ENCODE data around the gene ANKRD33B. TPM values are rescaled to one million over a fixed set of nuclear protein-coding genes. Genes with fewer than 3 reads are reported as not detected.

The ANKRD33B gene
- total and polyA plus RNA-seq, 2 of the 8 experiments (the other 6 are each of a cell fraction or from before 2014, with no cell fraction given): 6.9 to 20.6 TPM

GRCh38 chr5:10615693-10616092, 51.8 kb downstream of the ANKRD33B start:
- ChIA-PET POLR2A (ENCODE audit: partially characterized antibody) (no interaction called here), CTCF (ENCODE audit: partially characterized antibody) (interaction anchor here (0.6 to 1.3 kb wide), 4 partner anchors 9 to 163 kb away, joined by 3 to 7 read pairs (median 4); no protein-coding TSS in a partner anchor)
- Histone ChIP-seq H3K79me1 (ENCODE audit: low read depth, low read length) (no peaks in the 10 kb centered on the region), H4K5ac (ENCODE audit: insufficient read length, low read depth, low read length) (no peak overlapping the region), H3K79me2 (ENCODE audit: control insufficient read depth in 1 of 2, insufficient read depth in 2 of 2, low read length in 2 of 2) (no peaks in the 10 kb centered on the region), H3K9me3 (ENCODE audit: insufficient read depth in 2 of 2, low read depth in 1 of 2, low read length in 1 of 2) (no peaks in the 10 kb centered on the region), H3K4me3 (ENCODE audit: extremely low read depth in 1 of 4, insufficient read depth in 2 of 4, low read depth in 3 of 4, low read length in 4 of 4) (no peak overlapping the region), H2BK15ac (ENCODE audit: low read length) (no peak overlapping the region), H2BK20ac (ENCODE audit: low read length) (no peak overlapping the region), H4K8ac (ENCODE audit: extremely low read depth, insufficient read depth, low read length) (no peak overlapping the region), H3K27me3 (replicated peaks in 1 of 4; ENCODE audit: control insufficient read depth in 3 of 4, extremely low read depth in 1 of 4, insufficient read depth in 3 of 4, low read length in 3 of 4) (no peaks in the 10 kb centered on the region), H2BK5ac (ENCODE audit: low read depth, low read length) (no peak overlapping the region), H2BK120ac (replicated peaks; ENCODE audit: low read depth, low read length) (no peak overlapping the region), H3K23me2 (ENCODE audit: low read depth, low read length) (no peaks in the 10 kb centered on the region; the same call in 1 of the 2 replicates), H3K9ac (replicated peaks in 1 of 4; ENCODE audit: extremely low read depth in 1 of 4, low read depth in 3 of 4, low read length in 3 of 4) (no peak overlapping the region), H2BK12ac (ENCODE audit: low read depth, low read length) (no peak overlapping the region), H4K91ac (replicated peaks; ENCODE audit: insufficient read length, low read length) (no peak overlapping the region), H2AK5ac (ENCODE audit: low read depth, low read length) (no peak overlapping the region), H3K27ac (ENCODE audit: low read depth, low read length) (no peak overlapping the region), H3K4me1 (replicated peaks in 1 of 4; ENCODE audit: control insufficient read depth in 3 of 4, insufficient read depth in 4 of 4, low read length in 3 of 4) (peaks cover 4 to 13% (median 8%) of the 10 kb centered on the region in 4 experiments; a peak in 6 of 7 replicates), H3K56ac (replicated peaks; ENCODE audit: insufficient read length, low read depth, low read length) (no peak overlapping the region), H3K4me2 (ENCODE audit: insufficient read depth in 1 of 2, low read depth in 2 of 2, low read length in 2 of 2) (no peak overlapping the region), H3K23ac (ENCODE audit: insufficient read length) (no peak overlapping the region), H3K18ac (ENCODE audit: extremely low read depth, low read length) (no peak overlapping the region), H3K4ac (replicated peaks; ENCODE audit: insufficient read length, low read depth, low read length) (no peak overlapping the region), H3K14ac (ENCODE audit: insufficient read length) (no peak overlapping the region), H4K20me1 (replicated peaks in 1 of 2; ENCODE audit: control insufficient read depth in 1 of 2, insufficient read depth in 2 of 2, low read length in 2 of 2) (no peaks in the 10 kb centered on the region), H2AFZ (ENCODE audit: low read length) (no peak overlapping the region), H3K36me3 (ENCODE audit: control insufficient read depth in 2 of 4, insufficient read depth in 4 of 4, low read length in 3 of 4) (no peaks in the 10 kb centered on the region)
- 95% methylated on average over 3 of the region's 3 CpGs; no CpG with 5 or more reads in 1 of the 2 experiments for WGBS, 2 experiments (ENCODE audit: extremely low coverage in 1 of 2, insufficient coverage in 1 of 2, insufficient read length in 1 of 2, insufficient replicate concordance in 2 of 2, low coverage in 1 of 2, low lambda C conversion rate in 2 of 2, missing lambda C conversion rate in 1 of 2)
- DNase-seq (ENCODE audit: low read depth in 1 of 2, low spot score in 2 of 2) (no peak), FAIRE-seq (no peak)
- TF ChIP-seq MAFK (IDR thresholded peaks at IDR 0.05; ENCODE audit: low read depth, low read length) (no peak), SP4 (IDR thresholded peaks at IDR 0.05; ENCODE audit: low read length) (no peak), USF2 (IDR thresholded peaks at IDR 0.05; ENCODE audit: low read length) (no peak), KDM4A (IDR thresholded peaks at IDR 0.05; ENCODE audit: low read depth, low read length, severe bottlenecking) (no peak), CEBPB (IDR thresholded peaks at IDR 0.05; ENCODE audit: low read depth, low read length) (no peak), JUN (IDR thresholded peaks at IDR 0.05; ENCODE audit: low read depth, low read length) (no peak), PHF8 (conservative IDR thresholded peaks at IDR 0.05; ENCODE audit: low read depth, low read length) (no peak), CTBP2 (IDR thresholded peaks at IDR 0.05; ENCODE audit: borderline replicate concordance, insufficient read depth, insufficient read length, low read length) (no peak), ATF3 (IDR thresholded peaks at IDR 0.05; ENCODE audit: insufficient read depth, low read depth, low read length) (no peak), HDAC6 (IDR thresholded peaks at IDR 0.05; ENCODE audit: low read depth, low read length) (no peak), EP300 (IDR thresholded peaks at IDR 0.05; ENCODE audit: borderline replicate concordance in 1 of 2, low read depth in 2 of 2, low read length in 2 of 2) (no peak), NANOG (IDR thresholded peaks at IDR 0.05; ENCODE audit: insufficient read depth, low read depth, low read length, poor library complexity, severe bottlenecking) (no peak)
